Sigmoid colon (tissue), 7 donors: ENCODE results near the gene PSMC3IP. TPM values are rescaled to one million over a fixed set of nuclear protein-coding genes. Genes with fewer than 3 reads are reported as not detected.
A peak's percentile ranks its signal among the peaks of the same experiment; 100 is the strongest.
"Not testable (repeated sequence)": the region's sequence is repeated elsewhere in the genome, so short reads cannot be mapped to it uniquely, and the experiment has no call there.

ENCODE experiments used
- DNase-seq: peaks from one replicate; pipeline ENCODE4 v3.0.0-alpha.2; 2019
- H3K27ac ChIP-seq, 4 donors: fragments of 200-600 bp; sonication (generic); one replicate each; pipeline ENCODE4 v1.5.1; 2016 to 2019; ENCODE audit warnings: mild to moderate bottlenecking in 1 of 4
- H3K27me3 ChIP-seq, 3 donors: fragments of 200-600 bp; sonication (generic); one replicate each; pipeline ENCODE4 v1.5.1; 2019; ENCODE audit warnings: mild to moderate bottlenecking in 1 of 3
- H3K36me3 ChIP-seq, 4 donors: fragments of 200-600 bp; sonication (generic); one replicate each; pipeline ENCODE4 v1.5.1; 2016 to 2019
- H3K4me1 ChIP-seq, 4 donors: fragments of 200-600 bp; sonication (generic); one replicate each; pipeline ENCODE4 v1.5.1; 2017 to 2019
- H3K4me3 ChIP-seq, 4 donors: fragments of 200-600 bp; sonication (generic); one replicate each; pipeline ENCODE4 v1.5.1; 2017 to 2019; ENCODE audit warnings: mild to moderate bottlenecking in 2 of 4, moderate library complexity in 1 of 4
- H3K9me3 ChIP-seq, 4 donors: fragments of 200-600 bp in 3 of 4; sonication (generic) in 3 of 4; one replicate each; pipeline versions ENCODE4 v1.5.1 to v1.6.1; 2013 to 2019
- EP300 ChIP-seq, 4 donors: sonication (generic); formaldehyde crosslinking; IDR thresholded peaks; one replicate each; pipeline ENCODE4 v1.6.1; 2017; ENCODE audit warnings: antibody characterized with exemption in 4 of 4
- POLR2A ChIP-seq, 2 donors: fragments of 450-650 bp; IDR thresholded peaks; one replicate each; pipeline ENCODE4 v1.6.1; 2016; ENCODE audit warnings: antibody characterized with exemption in 2 of 2, mild to moderate bottlenecking in 2 of 2, moderate library complexity in 2 of 2
- POLR2AphosphoS5 ChIP-seq, 4 donors: sonication (generic); formaldehyde crosslinking; IDR thresholded peaks; one replicate each; pipeline ENCODE4 v1.6.1; 2017; ENCODE audit warnings: antibody characterized with exemption in 4 of 4
- WGBS, 2 donors: extraction: QIAGEN DNeasy Blood & Tissue Kit; methylation state at CpG; one replicate each; pipeline ENCODE4 v1.1.7; 2013; 5-methylcytosine and 5-hydroxymethylcytosine counted together
- intact Hi-C: fragments of 100-400 bp; cut with DNase I; formaldehyde crosslinking; loops from one replicate; pipeline ENCODE4 v1.15.1; 2023
- polyA plus RNA-seq, 3 donors: library from polyadenylated mRNA; stranded (reverse); fragments of 200-250 nt; gene quantifications; one replicate each; pipeline ENCODE4 v1.2.3, GENCODE V29; 2013
- total RNA-seq, 4 donors: library from RNA; depleted of rRNA; stranded (reverse); fragments of >200 nt; gene quantifications; one replicate each; pipeline ENCODE4 v1.1.0, GENCODE V29; 2016
- TF ChIP-seq, protein P1 (sequence below), 4 experiments: fragments of 450-650 bp in 3 of 4; fragments of 200-600 bp in 1 of 4; IDR thresholded peaks; one replicate each; pipeline ENCODE4 v1.5.1; 2016 to 2019; ENCODE audit warnings: antibody characterized with exemption in 4 of 4, mild to moderate bottlenecking in 3 of 4, moderate library complexity in 2 of 4
- donor health status: healthy with polysubstance abuse.
- donor health status: Bipolar disorder and iron deficiency.
- donor health status: healthy.

Gene PSMC3IP
- total and polyA plus RNA-seq, 7 donors: 2.3 to 10.3 (median 5.3) TPM

DNA sequence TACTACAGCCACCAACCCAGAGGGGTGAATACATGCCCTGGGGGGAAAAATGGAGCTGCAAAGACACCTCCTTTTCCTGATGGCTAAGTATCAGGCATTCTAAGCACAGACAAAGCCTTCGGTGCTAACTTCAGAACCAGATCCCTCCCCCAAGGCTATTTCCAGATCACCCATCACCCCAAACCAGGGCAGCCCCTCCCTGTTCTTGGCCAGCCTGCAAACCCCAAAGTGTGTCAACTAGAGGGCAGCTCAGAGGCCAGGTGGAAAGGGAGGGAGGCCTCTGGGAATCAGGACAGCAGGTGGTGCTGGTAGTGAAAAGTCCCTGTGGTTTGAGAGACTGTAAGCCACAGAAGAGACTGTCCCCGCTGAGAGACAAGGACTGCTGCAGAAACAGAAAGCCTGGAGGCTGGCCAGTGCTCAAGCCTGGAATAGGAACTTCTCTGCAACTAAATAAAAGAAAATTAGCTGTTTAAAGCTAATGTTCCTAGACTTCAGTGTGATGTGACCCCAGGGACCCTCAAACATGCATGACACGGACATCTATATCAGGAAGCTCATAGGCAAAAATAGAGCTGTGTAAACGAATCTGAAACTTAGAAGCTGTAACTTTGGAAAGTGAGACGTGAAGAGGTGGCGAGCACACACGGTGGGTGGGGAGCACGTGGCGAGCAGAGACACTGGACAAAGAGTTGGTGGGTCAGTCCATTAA, 41.1 kb upstream of the PSMC3IP start:
- intact Hi-C loops: no loop called here
- H3K4me1 ChIP-seq: peaks cover 0 to 15% (median 13%) of the 10 kb centered on the region in 4 donors
- peak overlapping the region in 1 of 4 donors; percentile 25 for H3K27ac ChIP-seq
- no peak for DNase-seq
- TF ChIP-seq EP300 (IDR thresholded peaks at IDR 0.05): no peak
- no peak for TF ChIP-seq POLR2AphosphoS5 (IDR thresholded peaks at IDR 0.05)
- TF ChIP-seq, protein P1, sequence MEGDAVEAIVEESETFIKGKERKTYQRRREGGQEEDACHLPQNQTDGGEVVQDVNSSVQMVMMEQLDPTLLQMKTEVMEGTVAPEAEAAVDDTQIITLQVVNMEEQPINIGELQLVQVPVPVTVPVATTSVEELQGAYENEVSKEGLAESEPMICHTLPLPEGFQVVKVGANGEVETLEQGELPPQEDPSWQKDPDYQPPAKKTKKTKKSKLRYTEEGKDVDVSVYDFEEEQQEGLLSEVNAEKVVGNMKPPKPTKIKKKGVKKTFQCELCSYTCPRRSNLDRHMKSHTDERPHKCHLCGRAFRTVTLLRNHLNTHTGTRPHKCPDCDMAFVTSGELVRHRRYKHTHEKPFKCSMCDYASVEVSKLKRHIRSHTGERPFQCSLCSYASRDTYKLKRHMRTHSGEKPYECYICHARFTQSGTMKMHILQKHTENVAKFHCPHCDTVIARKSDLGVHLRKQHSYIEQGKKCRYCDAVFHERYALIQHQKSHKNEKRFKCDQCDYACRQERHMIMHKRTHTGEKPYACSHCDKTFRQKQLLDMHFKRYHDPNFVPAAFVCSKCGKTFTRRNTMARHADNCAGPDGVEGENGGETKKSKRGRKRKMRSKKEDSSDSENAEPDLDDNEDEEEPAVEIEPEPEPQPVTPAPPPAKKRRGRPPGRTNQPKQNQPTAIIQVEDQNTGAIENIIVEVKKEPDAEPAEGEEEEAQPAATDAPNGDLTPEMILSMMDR (IDR thresholded peaks at IDR 0.05): peak in 1 of 4 experiments; percentile 9
- no peak for TF ChIP-seq POLR2A (IDR thresholded peaks at IDR 0.05)
- WGBS, 2 donors: 30 to 39% methylated on average over 9 of the region's 9 CpGs
- peaks cover 6 to 27% (median 20%) of the 10 kb centered on the region in 4 donors for H3K36me3 ChIP-seq
- H3K4me3 ChIP-seq: no peak overlapping the region
- no peaks in the 10 kb centered on the region for H3K27me3 ChIP-seq
- no peaks in the 10 kb centered on the region for H3K9me3 ChIP-seq

DNA sequence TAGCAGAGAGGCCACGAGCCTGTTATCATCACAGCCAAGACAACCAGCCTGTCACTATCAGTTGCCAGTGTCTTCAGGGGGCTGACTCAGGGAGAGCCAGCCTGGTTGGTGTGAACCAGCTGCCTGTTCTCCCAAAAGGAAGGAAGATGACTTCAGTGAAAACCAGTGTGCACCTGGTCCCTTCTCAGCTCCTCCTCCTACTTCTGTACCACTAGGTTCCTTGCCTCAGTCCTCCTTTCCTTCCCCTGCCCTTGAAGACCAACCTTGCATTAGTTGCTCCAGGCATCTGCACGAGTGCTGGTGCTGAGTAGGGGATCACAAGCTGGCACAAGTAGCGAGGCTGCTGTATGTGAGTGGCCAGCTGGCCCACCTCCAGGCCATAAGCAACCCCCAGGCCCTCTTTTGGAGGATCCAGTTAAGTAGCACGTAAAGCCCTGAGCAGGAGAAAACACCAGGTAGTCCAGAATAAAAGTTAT, 40.5 kb upstream of the PSMC3IP start:
- DNase-seq: no peak
- TF ChIP-seq POLR2A (IDR thresholded peaks at IDR 0.05) (no peak), EP300 (IDR thresholded peaks at IDR 0.05) (no peak), POLR2AphosphoS5 (IDR thresholded peaks at IDR 0.05) (no peak)
- TF ChIP-seq, protein P1 (IDR thresholded peaks at IDR 0.05): no peak
- Histone ChIP-seq H3K27ac (peak overlapping the region in 1 of 4 donors; percentile 25), H3K9me3 (no peaks in the 10 kb centered on the region), H3K4me1 (peaks cover 0 to 15% (median 13%) of the 10 kb centered on the region in 4 donors), H3K36me3 (peaks cover 6 to 33% (median 24%) of the 10 kb centered on the region in 4 donors), H3K27me3 (no peaks in the 10 kb centered on the region), H3K4me3 (no peak overlapping the region)
- intact Hi-C loops: no loop called here
- 73 to 76% methylated on average over 4 of the region's 4 CpGs for WGBS, 2 donors

- intact Hi-C loops: no loop called here
- no peaks in the 10 kb centered on the region for H3K27me3 ChIP-seq
- TF ChIP-seq POLR2AphosphoS5 (IDR thresholded peaks at IDR 0.05): no peak
- no peak for TF ChIP-seq EP300 (IDR thresholded peaks at IDR 0.05)
- TF ChIP-seq, protein P1 (IDR thresholded peaks at IDR 0.05): no peak
- TF ChIP-seq POLR2A (IDR thresholded peaks at IDR 0.05): no peak
- H3K4me1 ChIP-seq: peaks cover 0 to 24% (median 17%) of the 10 kb centered on the region in 4 donors
- H3K27ac ChIP-seq: no peak overlapping the region
- WGBS, 2 donors: 96% methylated on average over 17 of the region's 17 CpGs
- DNase-seq: no peak
- no peaks in the 10 kb centered on the region for H3K9me3 ChIP-seq
- peaks cover 6 to 47% (median 29%) of the 10 kb centered on the region in 4 donors for H3K36me3 ChIP-seq
- H3K4me3 ChIP-seq: no peak overlapping the region
Observed at GRCh38 chr17:42613699-42614295, 36.3 kb upstream of the PSMC3IP start.

- H3K27me3 ChIP-seq: no peaks in the 10 kb centered on the region
- H3K9me3 ChIP-seq: no peaks in the 10 kb centered on the region
- intact Hi-C loops: no loop called here
- H3K27ac ChIP-seq: no peak overlapping the region
- peaks cover 0 to 29% (median 19%) of the 10 kb centered on the region in 4 donors for H3K4me1 ChIP-seq
- no peak overlapping the region for H3K4me3 ChIP-seq
- TF ChIP-seq POLR2A (IDR thresholded peaks at IDR 0.05) (no peak), EP300 (IDR thresholded peaks at IDR 0.05) (no peak), POLR2AphosphoS5 (IDR thresholded peaks at IDR 0.05) (no peak)
- TF ChIP-seq, protein P1 (IDR thresholded peaks at IDR 0.05): no peak
- H3K36me3 ChIP-seq: peaks cover 6 to 47% (median 29%) of the 10 kb centered on the region in 4 donors
- WGBS, 2 donors: 97 to 98% methylated on average over 4 of the region's 4 CpGs
- no peak for DNase-seq
Observed at GRCh38 chr17:42612013-42612412, 34.5 kb upstream of the PSMC3IP start.

GRCh38 chr17:42609814-42610801, 32.6 kb upstream of the PSMC3IP start:
- WGBS, 2 donors: 11 to 19% methylated on average over 35 to 36 of the region's 42 CpGs
- H3K36me3 ChIP-seq: peaks cover 6 to 35% (median 22%) of the 10 kb centered on the region in 4 donors
- intact Hi-C loops: loop anchor here (1.0 kb wide), 2 partner anchors 43 to 70 kb away; no protein-coding TSS in a partner anchor
- H3K4me1 ChIP-seq: peaks cover 0 to 39% (median 33%) of the 10 kb centered on the region in 4 donors
- DNase-seq, H3K9me3 ChIP-seq, H3K27me3 ChIP-seq: not testable (repeated sequence)
- peak overlapping the region; percentile 91 to 97 (median 94) for H3K27ac ChIP-seq
- peak overlapping the region; percentile 82 to 97 (median 87) for H3K4me3 ChIP-seq
